ENCODE results near the gene SDHAF2. TPM values are rescaled to one million over a fixed set of nuclear protein-coding genes. Genes with fewer than 3 reads are reported as not detected.
A peak's percentile ranks its signal among the peaks of the same experiment; 100 is the strongest.

SDHAF2 gene
- total and polyA plus RNA-seq, 9 of the 15 experiments (the other 6 are each of a cell fraction or from before 2014, with no cell fraction given), result 21.2 to 144 (median 40.4) TPM

- peak; percentile 98 for TF ChIP-seq POLR2G (IDR thresholded peaks at IDR 0.05; ENCODE audit: low read depth, low read length)
- peak; percentile 56; the same call in 1 of the 2 replicates for TF ChIP-seq CBFB (CRISPR knock-in tag; IDR thresholded peaks at IDR 0.05)
- TF ChIP-seq FOXM1 (IDR thresholded peaks at IDR 0.05; ENCODE audit: low read depth), result no peak
- TF ChIP-seq FOXM1 (CRISPR knock-in tag; IDR thresholded peaks at IDR 0.05; ENCODE audit: low read depth), result 0 out of 2 replicates have a peak, but pooled peaks have one; percentile 71
- no peak for TF ChIP-seq DMBX1 (CRISPR knock-in tag; IDR thresholded peaks at IDR 0.05; ENCODE audit: borderline replicate concordance)
- peak; percentile 91; the same call in 1 of the 2 replicates for TF ChIP-seq AFF4 (CRISPR knock-in tag; IDR thresholded peaks at IDR 0.05)
- no peak for TF ChIP-seq GTF3C2 (IDR thresholded peaks at IDR 0.05; ENCODE audit: borderline replicate concordance, extremely low read depth, insufficient read length)
- no peak for TF ChIP-seq ELK3 (CRISPR knock-in tag; IDR thresholded peaks at IDR 0.05)
- peak; percentile 68 for TF ChIP-seq ATF7 (IDR thresholded peaks at IDR 0.05)
- peak; percentile 85 for TF ChIP-seq E2F8 (IDR thresholded peaks at IDR 0.05; ENCODE audit: low read depth, partially characterized antibody)
- no peak for TF ChIP-seq KLF13 (tag; IDR thresholded peaks at IDR 0.05; ENCODE audit: borderline replicate concordance, low read depth)
- TF ChIP-seq PYGO2 (tag; IDR thresholded peaks at IDR 0.05), result no peak
- TF ChIP-seq TCFL5 (CRISPR knock-in tag; conservative IDR thresholded peaks at IDR 0.05), result no peak
- TF ChIP-seq MCM3 (IDR thresholded peaks at IDR 0.05), result no peak
- peak; percentile 87 for TF ChIP-seq POLR2AphosphoS5 (IDR thresholded peaks at IDR 0.05; ENCODE audit: control insufficient read depth, insufficient read depth, low read depth, low read length)
- TF ChIP-seq NBN (IDR thresholded peaks at IDR 0.05; ENCODE audit: low read depth), result peak; percentile 23
Observed at GRCh38 chr11:61429691-61430582, at the start of gene SDHAF2, which contains the start of gene CPSF7 (continued).
